ENCODE data around the gene SKAP2. TPM values are rescaled to one million over a fixed set of nuclear protein-coding genes. Genes with fewer than 3 reads are reported as not detected.

SKAP2 gene
- total and polyA plus RNA-seq, 2 of the 13 experiments (the other 11 are each of a cell fraction or from before 2014, with no cell fraction given): 3.6 to 12.9 TPM

GRCh38 chr7:26726051-26726450 lies 138.3 kb downstream of the SKAP2 start:
- no peak overlapping the region for H2AFZ ChIP-seq (ENCODE audit: low read length)
- TF ChIP-seq POGK (CRISPR knock-in tag; conservative IDR thresholded peaks at IDR 0.05): no peak
- no peak for TF ChIP-seq HDAC1 (CRISPR knock-in tag; IDR thresholded peaks at IDR 0.05)
- TF ChIP-seq GMEB1 (CRISPR knock-in tag; IDR thresholded peaks at IDR 0.05; ENCODE audit: borderline replicate concordance): no peak
- no peak for TF ChIP-seq KDM4B (CRISPR knock-in tag; IDR thresholded peaks at IDR 0.05)
- TF ChIP-seq GTF3A (CRISPR knock-in tag; conservative IDR thresholded peaks at IDR 0.05): no peak
- no peak for TF ChIP-seq RORA (CRISPR knock-in tag; IDR thresholded peaks at IDR 0.05)
- no peak for TF ChIP-seq DBP (CRISPR knock-in tag; IDR thresholded peaks at IDR 0.05; ENCODE audit: not compliant biosample characterization)
- TF ChIP-seq ZNF564 (CRISPR knock-in tag; IDR thresholded peaks at IDR 0.05): no peak
- TF ChIP-seq TFE3 (CRISPR knock-in tag; IDR thresholded peaks at IDR 0.05): no peak
- no peak for TF ChIP-seq MXD4 (CRISPR knock-in tag; IDR thresholded peaks at IDR 0.05)
- TF ChIP-seq MXD3 (CRISPR knock-in tag; IDR thresholded peaks at IDR 0.05): no peak
- H3K27me3 ChIP-seq (ENCODE audit: control insufficient read depth in 1 of 2, insufficient read depth in 2 of 2, low read length in 2 of 2): no peaks in the 10 kb centered on the region
- ChIA-PET POLR2A (no interaction called here), CTCF (ENCODE audit: low intra/inter-chr PET ratio, low total read pairs) (no interaction called here)
- no peak overlapping the region for H3K4me3 ChIP-seq (replicated peaks in 1 of 3; ENCODE audit: insufficient read depth in 1 of 3, low read depth in 2 of 3, low read length in 3 of 3)
- intact Hi-C loops (cut with micrococcal nuclease; ENCODE audit: unreplicated experiment) (no loop called here), in situ Hi-C loops (cut with HindIII; ENCODE audit: extremely low pct_ligation_motif_present, low pct_unique_long_range_greater_than_20kb) (no loop called here)
- FAIRE-seq (no peak), DNase-seq (ENCODE audit: low spot score) (no peak), ATAC-seq (no peak)
- no peaks in the 10 kb centered on the region for H3K36me3 ChIP-seq (replicated peaks in 1 of 2; ENCODE audit: control insufficient read depth in 1 of 2, insufficient read depth in 2 of 2, low read length in 2 of 2)
- H3K79me2 ChIP-seq (ENCODE audit: insufficient read depth, low read length): no peaks in the 10 kb centered on the region
- H4K20me1 ChIP-seq (ENCODE audit: insufficient read depth, low read length): no peaks in the 10 kb centered on the region
- H3K4me2 ChIP-seq (ENCODE audit: low read depth, low read length): no peak overlapping the region
- no peaks in the 10 kb centered on the region for H3K9me3 ChIP-seq (ENCODE audit: low read length)
- no peak overlapping the region for H3K27ac ChIP-seq (ENCODE audit: extremely low read length, insufficient read depth, low read length)
- 93% methylated on average over 1 of the region's 1 CpG for WGBS (ENCODE audit: low lambda C conversion rate)
- no TSS peak for BruUV-seq (replicated peaks)
- no peaks in the 10 kb centered on the region for H3K4me1 ChIP-seq (ENCODE audit: insufficient read depth, low read length)
- H3K9ac ChIP-seq (ENCODE audit: insufficient read depth, low read depth, low read length): no peak overlapping the region
